Liver (tissue), 3 donors: ENCODE results near the gene HMGN5.

ENCODE experiments used
- ATF3 ChIP-seq: IDR thresholded peaks from 2 replicates; pipeline ENCODE4 v1.6.1; 2016; ENCODE audit warnings: antibody characterized with exemption
- CTCF ChIP-seq: fragments of 150-350 bp; IDR thresholded peaks from 2 replicates; pipeline ENCODE4 v1.5.1; 2017; ENCODE audit warnings: improper control_type of control experiment, low read depth, low read length; ENCODE audit not compliant: missing input control
- FOXA1 ChIP-seq: IDR thresholded peaks from 2 replicates; pipeline ENCODE4 v1.6.1; 2016; ENCODE audit warnings: antibody characterized with exemption
- GABPA ChIP-seq, 2 donors: IDR thresholded peaks in 1 of 2; conservative IDR thresholded peaks in 1 of 2; 2 replicates each; pipeline ENCODE4 v1.6.1; 2016; ENCODE audit warnings: antibody characterized with exemption in 2 of 2, mild to moderate bottlenecking in 1 of 2, moderate library complexity in 1 of 2
- RAD21 ChIP-seq, 2 donors: IDR thresholded peaks; 2 replicates each; pipeline ENCODE4 v1.6.1; 2016; ENCODE audit warnings: antibody characterized with exemption in 2 of 2, mild to moderate bottlenecking in 2 of 2
- RXRA ChIP-seq, 2 donors: IDR thresholded peaks; 2 replicates each; pipeline ENCODE4 v1.6.1; 2017 to 2018; ENCODE audit warnings: antibody characterized with exemption in 2 of 2, mild to moderate bottlenecking in 1 of 2
- TAF1 ChIP-seq: conservative IDR thresholded peaks from 2 replicates; pipeline ENCODE4 v1.6.1; 2016; ENCODE audit warnings: antibody characterized with exemption, mild to moderate bottlenecking
- YY1 ChIP-seq: IDR thresholded peaks from 2 replicates; pipeline ENCODE4 v1.6.1; 2016; ENCODE audit warnings: antibody characterized with exemption, mild to moderate bottlenecking
- ZBTB33 ChIP-seq: IDR thresholded peaks from 2 replicates; pipeline ENCODE4 v1.6.1; 2016; ENCODE audit warnings: antibody characterized with exemption
- TF ChIP-seq, protein P1 (sequence below): IDR thresholded peaks from 2 replicates; pipeline ENCODE4 v1.6.1; 2016; ENCODE audit warnings: antibody characterized with exemption, mild to moderate bottlenecking
- TF ChIP-seq, protein P2 (sequence below): IDR thresholded peaks from 2 replicates; pipeline ENCODE4 v1.6.1; 2016; ENCODE audit warnings: antibody characterized with exemption
- donor health status: healthy.
- donor health status: healthy.

GRCh38 chrX:81168391-81168790, 33.3 kb downstream of the HMGN5 start:
- TF ChIP-seq CTCF (no peak), YY1 (no peak), ZBTB33 (no peak), FOXA1 (no peak), GABPA (IDR thresholded peaks at IDR 0.05 in 1 of 2, conservative IDR thresholded peaks at IDR 0.05 in 1 of 2) (no peak), RXRA (IDR thresholded peaks at IDR 0.05) (no peak), ATF3 (no peak), TAF1 (no peak), RAD21 (IDR thresholded peaks at IDR 0.05) (no peak)
- TF ChIP-seq, protein P1, sequence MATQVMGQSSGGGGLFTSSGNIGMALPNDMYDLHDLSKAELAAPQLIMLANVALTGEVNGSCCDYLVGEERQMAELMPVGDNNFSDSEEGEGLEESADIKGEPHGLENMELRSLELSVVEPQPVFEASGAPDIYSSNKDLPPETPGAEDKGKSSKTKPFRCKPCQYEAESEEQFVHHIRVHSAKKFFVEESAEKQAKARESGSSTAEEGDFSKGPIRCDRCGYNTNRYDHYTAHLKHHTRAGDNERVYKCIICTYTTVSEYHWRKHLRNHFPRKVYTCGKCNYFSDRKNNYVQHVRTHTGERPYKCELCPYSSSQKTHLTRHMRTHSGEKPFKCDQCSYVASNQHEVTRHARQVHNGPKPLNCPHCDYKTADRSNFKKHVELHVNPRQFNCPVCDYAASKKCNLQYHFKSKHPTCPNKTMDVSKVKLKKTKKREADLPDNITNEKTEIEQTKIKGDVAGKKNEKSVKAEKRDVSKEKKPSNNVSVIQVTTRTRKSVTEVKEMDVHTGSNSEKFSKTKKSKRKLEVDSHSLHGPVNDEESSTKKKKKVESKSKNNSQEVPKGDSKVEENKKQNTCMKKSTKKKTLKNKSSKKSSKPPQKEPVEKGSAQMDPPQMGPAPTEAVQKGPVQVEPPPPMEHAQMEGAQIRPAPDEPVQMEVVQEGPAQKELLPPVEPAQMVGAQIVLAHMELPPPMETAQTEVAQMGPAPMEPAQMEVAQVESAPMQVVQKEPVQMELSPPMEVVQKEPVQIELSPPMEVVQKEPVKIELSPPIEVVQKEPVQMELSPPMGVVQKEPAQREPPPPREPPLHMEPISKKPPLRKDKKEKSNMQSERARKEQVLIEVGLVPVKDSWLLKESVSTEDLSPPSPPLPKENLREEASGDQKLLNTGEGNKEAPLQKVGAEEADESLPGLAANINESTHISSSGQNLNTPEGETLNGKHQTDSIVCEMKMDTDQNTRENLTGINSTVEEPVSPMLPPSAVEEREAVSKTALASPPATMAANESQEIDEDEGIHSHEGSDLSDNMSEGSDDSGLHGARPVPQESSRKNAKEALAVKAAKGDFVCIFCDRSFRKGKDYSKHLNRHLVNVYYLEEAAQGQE = no peak
- TF ChIP-seq, protein P2, sequence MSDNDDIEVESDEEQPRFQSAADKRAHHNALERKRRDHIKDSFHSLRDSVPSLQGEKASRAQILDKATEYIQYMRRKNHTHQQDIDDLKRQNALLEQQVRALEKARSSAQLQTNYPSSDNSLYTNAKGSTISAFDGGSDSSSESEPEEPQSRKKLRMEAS = no peak
